NT2/D1 (cell line): ENCODE results near the gene TRAF3IP1.

ENCODE experiments used
- DNase-seq: peaks from one replicate; pipeline ENCODE4 v3.0.0-alpha.2; 2011; ENCODE audit warnings: low read depth, low spot score
- H3K27me3 ChIP-seq: 2 replicates; pipeline ENCODE4 v1.6.0; 2011; ENCODE audit warnings: mild to moderate bottlenecking; ENCODE audit not compliant: insufficient read length, insufficient read depth
- H3K36me3 ChIP-seq: 2 replicates; pipeline ENCODE4 v1.6.1; 2011; ENCODE audit warnings: mild to moderate bottlenecking, low read length, mixed read lengths; ENCODE audit not compliant: insufficient read depth, insufficient read length
- H3K4me1 ChIP-seq: 2 replicates; pipeline ENCODE4 v1.5.1; 2011; ENCODE audit not compliant: insufficient read depth, insufficient read length
- H3K4me3 ChIP-seq: 2 replicates; pipeline ENCODE4 v1.5.1; 2011; ENCODE audit warnings: low read depth; ENCODE audit not compliant: insufficient read length
- H3K9ac ChIP-seq: 2 replicates; pipeline ENCODE4 v1.6.0; 2011; ENCODE audit warnings: low read depth; ENCODE audit not compliant: insufficient read length
- H3K9me3 ChIP-seq: 2 replicates; pipeline ENCODE4 v1.5.1; 2011; ENCODE audit warnings: mild to moderate bottlenecking, low read length; ENCODE audit not compliant: insufficient read depth
- SUZ12 ChIP-seq: IDR thresholded peaks from 2 replicates; pipeline ENCODE4 v1.6.1; 2011; ENCODE audit not compliant: insufficient read length, insufficient read depth; ENCODE audit errors: extremely low read depth
- YY1 ChIP-seq: IDR thresholded peaks from 2 replicates; pipeline ENCODE4 v1.6.1; 2011; ENCODE audit not compliant: insufficient read length, insufficient read depth
- ZNF274 ChIP-seq: IDR thresholded peaks from 2 replicates; pipeline ENCODE4 v1.6.1; 2011; ENCODE audit warnings: mild to moderate bottlenecking, low read depth, low read length

The TRAF3IP1 gene

GRCh38 chr2:238346544-238346943 is 26.2 kb downstream of the TRAF3IP1 start:
- Histone ChIP-seq H3K36me3 (peaks cover 28% of the 10 kb centered on the region), H3K4me1 (no peaks in the 10 kb centered on the region), H3K4me3 (no peak overlapping the region), H3K9ac (no peak overlapping the region), H3K9me3 (no peaks in the 10 kb centered on the region), H3K27me3 (no peaks in the 10 kb centered on the region)
- no peak for DNase-seq
- TF ChIP-seq SUZ12 (no peak), ZNF274 (no peak), YY1 (no peak)

GRCh38 chr2:238350150-238350897 is 30.0 kb downstream of the TRAF3IP1 start:
- Histone ChIP-seq H3K36me3 (peaks cover 46% of the 10 kb centered on the region), H3K27me3 (no peaks in the 10 kb centered on the region), H3K9me3 (no peaks in the 10 kb centered on the region), H3K9ac (no peak overlapping the region), H3K4me3 (no peak overlapping the region), H3K4me1 (no peaks in the 10 kb centered on the region)
- TF ChIP-seq ZNF274 (no peak), YY1 (no peak), SUZ12 (no peak)
- DNase-seq: no peak

GRCh38 chr2:238351315-238351714 is 31.0 kb downstream of the TRAF3IP1 start:
- Histone ChIP-seq H3K9ac (no peak overlapping the region), H3K27me3 (no peaks in the 10 kb centered on the region), H3K4me3 (no peak overlapping the region), H3K36me3 (peaks cover 52% of the 10 kb centered on the region), H3K4me1 (no peaks in the 10 kb centered on the region), H3K9me3 (no peaks in the 10 kb centered on the region)
- no peak for DNase-seq
- no peak for TF ChIP-seq YY1

- peaks cover 58% of the 10 kb centered on the region for H3K36me3 ChIP-seq
- no peak for TF ChIP-seq SUZ12
- no peaks in the 10 kb centered on the region for H3K27me3 ChIP-seq
- no peak for DNase-seq
- no peak overlapping the region for H3K4me3 ChIP-seq
- H3K9ac ChIP-seq: no peak overlapping the region
- H3K4me1 ChIP-seq: no peaks in the 10 kb centered on the region
- H3K9me3 ChIP-seq: no peaks in the 10 kb centered on the region
These were observed 32.0 kb downstream of the TRAF3IP1 start for GRCh38 chr2:238352361-238352760.

- Histone ChIP-seq H3K4me3 (no peak overlapping the region), H3K36me3 (peaks cover 49% of the 10 kb centered on the region), H3K9me3 (no peaks in the 10 kb centered on the region), H3K4me1 (no peaks in the 10 kb centered on the region), H3K27me3 (no peaks in the 10 kb centered on the region), H3K9ac (no peak overlapping the region)
- TF ChIP-seq YY1 (no peak), ZNF274 (no peak), SUZ12 (no peak)
- no peak for DNase-seq
These were observed 38.5 kb downstream of the TRAF3IP1 start for GRCh38 chr2:238358769-238359168.

- Histone ChIP-seq H3K9ac (no peak overlapping the region), H3K36me3 (peaks cover 44% of the 10 kb centered on the region), H3K9me3 (no peaks in the 10 kb centered on the region), H3K4me1 (no peaks in the 10 kb centered on the region), H3K4me3 (no peak overlapping the region), H3K27me3 (no peaks in the 10 kb centered on the region)
- TF ChIP-seq ZNF274 (no peak), YY1 (no peak), SUZ12 (no peak)
- DNase-seq: no peak
These were observed 39.1 kb downstream of the TRAF3IP1 start for GRCh38 chr2:238359403-238359802.

- H3K27me3 ChIP-seq: no peaks in the 10 kb centered on the region
These were observed 41.6 kb downstream of the TRAF3IP1 start for GRCh38 chr2:238361877-238362276.

GRCh38 chr2:238362626-238363025 is 42.3 kb downstream of the TRAF3IP1 start:
- Histone ChIP-seq H3K36me3 (peaks cover 28% of the 10 kb centered on the region), H3K4me1 (no peaks in the 10 kb centered on the region), H3K9me3 (no peaks in the 10 kb centered on the region), H3K27me3 (no peaks in the 10 kb centered on the region), H3K4me3 (no peak overlapping the region), H3K9ac (no peak overlapping the region)
- no peak for DNase-seq
- TF ChIP-seq ZNF274: no peak

More at GRCh38 chr2:238361877-238362276, 41.6 kb downstream of the TRAF3IP1 start:
- Histone ChIP-seq H3K9me3 (no peaks in the 10 kb centered on the region), H3K4me3 (no peak overlapping the region), H3K4me1 (no peaks in the 10 kb centered on the region), H3K36me3 (peaks cover 30% of the 10 kb centered on the region), H3K9ac (no peak overlapping the region)
- TF ChIP-seq SUZ12 (no peak), ZNF274 (no peak), YY1 (no peak)
- no peak for DNase-seq
